HepG2 (cell line): ENCODE results near the gene FSCB. TPM values are rescaled to one million over a fixed set of nuclear protein-coding genes. Genes with fewer than 3 reads are reported as not detected.

Source experiments
- ATAC-seq: fragments of 200-7000 bp; cut with Tn5 transposase; 3 replicates; pipeline ENCODE4 v1.9.1; 2020; ENCODE audit warnings: mild to moderate bottlenecking, moderate library complexity
- BruUV-seq: library from RNA; stranded (reverse); fragments of 400-500 nt; replicated peaks from 2 replicates; lab custom pipeline; 2021; lab: Mats Ljungman, UMichigan
- CTCF ChIA-PET: fragments of 300-600 bp; formaldehyde crosslinking; extraction: SDS; loops from one replicate; lab custom pipeline; 2021; ENCODE audit warnings: low total read pairs, inconsistent platforms, low intra/inter-chr PET ratio; lab: Yijun Ruan, JAX
- POLR2A ChIA-PET: fragments of 350-600 bp; sonication (Branson Sonifier 250); formaldehyde crosslinking; loops from one replicate; lab custom pipeline; 2020; ENCODE audit warnings: antibody characterized with exemption, inconsistent platforms; lab: Yijun Ruan, JAX
- DNase-seq: peaks from one replicate; pipeline ENCODE4 v3.0.0-alpha.2; 2015; ENCODE audit warnings: low spot score
- FAIRE-seq: peaks from 3 replicates; lab custom pipeline; 2011; peaks lifted over from hg19 to GRCh38; lab: Jason Lieb, UNC
- H2AFZ ChIP-seq: one replicate; pipeline ENCODE4 v1.6.1; 2011; ENCODE audit warnings: low read length, inconsistent platforms
- H3K27ac ChIP-seq: fragments of 300-600 bp; 3 replicates; pipeline ENCODE4 v1.8.0; 2011; ENCODE audit warnings: mixed run types, mild to moderate bottlenecking, mixed read lengths, low read length, inconsistent platforms; ENCODE audit not compliant: insufficient read depth; ENCODE audit errors: extremely low read length
- H3K27me3 ChIP-seq, 2 experiments: fragments of 200-600 bp in 1 of 2; 2 replicates in 1 of 2; 3 replicates in 1 of 2; pipeline versions ENCODE4 v1.6.0 to v1.8.0; 2011; ENCODE audit warnings: low read length in 2 of 2, mild to moderate bottlenecking in 2 of 2, moderate library complexity in 2 of 2, inconsistent platforms in 1 of 2; ENCODE audit not compliant: insufficient read depth in 2 of 2, control insufficient read depth in 1 of 2
- H3K36me3 ChIP-seq, 2 experiments: fragments of 200-600 bp in 1 of 2; replicated peaks in 1 of 2; 2 replicates in 1 of 2; 3 replicates in 1 of 2; pipeline versions ENCODE4 v1.5.1 to v1.8.0; 2011; ENCODE audit warnings: low read length in 2 of 2, inconsistent platforms in 1 of 2; ENCODE audit not compliant: insufficient read depth in 2 of 2, control insufficient read depth in 1 of 2
- H3K4me1 ChIP-seq: 2 replicates; pipeline ENCODE4 v1.5.1; 2012; ENCODE audit warnings: low read length, inconsistent platforms; ENCODE audit not compliant: insufficient read depth
- H3K4me2 ChIP-seq: 2 replicates; pipeline ENCODE4 v1.6.0; 2011; ENCODE audit warnings: low read depth, low read length, inconsistent platforms
- H3K4me3 ChIP-seq, 3 experiments: fragments of 200-600 bp in 1 of 3; sonication (generic), shearing (Covaris generic) in 1 of 3; replicated peaks in 1 of 3; 2 replicates each; pipeline ENCODE4 v1.5.1; 2011 to 2016; ENCODE audit warnings: low read length in 3 of 3, inconsistent platforms in 2 of 3, low read depth in 2 of 3, mild to moderate bottlenecking in 2 of 3, control low read depth in 1 of 3, mixed read lengths in 1 of 3; ENCODE audit not compliant: insufficient read depth in 1 of 3
- H3K79me2 ChIP-seq: one replicate; pipeline ENCODE4 v1.6.1; 2011; ENCODE audit warnings: low read length, inconsistent platforms; ENCODE audit not compliant: insufficient read depth
- H3K9ac ChIP-seq: 2 replicates; pipeline ENCODE4 v1.6.0; 2011; ENCODE audit warnings: mild to moderate bottlenecking, low read depth, low read length, inconsistent platforms; ENCODE audit not compliant: insufficient read depth
- H3K9me3 ChIP-seq: 2 replicates; pipeline ENCODE4 v1.5.1; 2012; ENCODE audit warnings: mild to moderate bottlenecking, low read length
- H4K20me1 ChIP-seq: 2 replicates; pipeline ENCODE4 v1.6.0; 2011; ENCODE audit warnings: inconsistent platforms, mild to moderate bottlenecking, low read length, moderate library complexity; ENCODE audit not compliant: insufficient read depth
- ELF1 ChIP-seq: sonication (generic); formaldehyde crosslinking; IDR thresholded peaks from 2 replicates; pipeline ENCODE4 v1.4.0; 2020; ENCODE audit warnings: missing genetic modification reagents
- SMC3 ChIP-seq: IDR thresholded peaks from 2 replicates; pipeline ENCODE4 v1.6.1; 2011; ENCODE audit warnings: low read length, improper control_type of control experiment
- STAG1 ChIP-seq: sonication (generic); formaldehyde crosslinking; IDR thresholded peaks from 2 replicates; pipeline ENCODE4 v1.4.0; 2020; ENCODE audit warnings: missing genetic modification reagents
- ZBTB3 ChIP-seq: sonication (generic); formaldehyde crosslinking; IDR thresholded peaks from 2 replicates; pipeline ENCODE4 v1.4.0; 2020; ENCODE audit warnings: low read depth, mild to moderate bottlenecking, moderate library complexity, missing genetic modification reagents, borderline replicate concordance
- ZBTB42 ChIP-seq: sonication (generic); formaldehyde crosslinking; IDR thresholded peaks from 2 replicates; pipeline ENCODE4 v1.5.0; 2020; ENCODE audit warnings: mild to moderate bottlenecking, missing genetic modification reagents
- ZMYM3 ChIP-seq: sonication (generic); formaldehyde crosslinking; IDR thresholded peaks from 2 replicates; pipeline ENCODE4 v1.5.1; 2020; ENCODE audit warnings: mild to moderate bottlenecking, missing genetic modification reagents
- ZNF746 ChIP-seq: sonication (generic); formaldehyde crosslinking; IDR thresholded peaks from 2 replicates; pipeline ENCODE4 v1.8.0; 2022; ENCODE audit warnings: mild to moderate bottlenecking, missing genetic modification reagents
- ZNF772 ChIP-seq: sonication (generic); formaldehyde crosslinking; IDR thresholded peaks from 2 replicates; pipeline ENCODE4 v1.5.0; 2020; ENCODE audit warnings: mild to moderate bottlenecking, missing genetic modification reagents
- ZNF878 ChIP-seq: sonication (generic); formaldehyde crosslinking; IDR thresholded peaks from 2 replicates; pipeline ENCODE4 v1.8.1; 2023; ENCODE audit warnings: mild to moderate bottlenecking, missing genetic modification reagents, moderate library complexity
- whole genome bisulfite sequencing: methylation state at CpG from one replicate; pipeline ENCODE4 v1.1.6; 2017; ENCODE audit warnings: low lambda C conversion rate; 5-methylcytosine and 5-hydroxymethylcytosine counted together
- in situ Hi-C: cut with HindIII; loops from 2 replicates; pipeline ENCODE4 v1.10.0; 2017; ENCODE audit warnings: low pct_unique_long_range_greater_than_20kb; ENCODE audit not compliant: extremely low pct_ligation_motif_present
- intact Hi-C: fragments of 100-400 bp; cut with micrococcal nuclease; formaldehyde crosslinking; loops from one replicate; pipeline ENCODE4 v1.10.0; 2022; ENCODE audit not compliant: unreplicated experiment
- polyA plus RNA-seq, 8 experiments: library from polyadenylated mRNA; depleted of rRNA in 3 of 8; stranded (reverse) in 7 of 8; unstranded in 1 of 8; fragments of >200 nt; fragmentation: Illumina TruSeq in 4 of 8; extraction: Trizol in 4 of 8; gene quantifications; 2 replicates each; pipeline versions ENCODE4 v1.2.1 to v1.2.3, GENCODE V29; 2011 to 2016; ENCODE audit warnings: low read depth in 4 of 8, missing spikeins in 1 of 8, mixed read lengths in 1 of 8; ENCODE audit not compliant: insufficient read depth in 1 of 8
- total RNA-seq, 5 experiments: library from RNA; depleted of rRNA; stranded (reverse); fragments of >200 nt; fragmentation: Illumina TruSeq; extraction: Trizol; gene quantifications; 2 replicates each; pipeline ENCODE4 v1.2.3, GENCODE V29; 2016; ENCODE audit warnings: low read depth in 1 of 5
- TF ChIP-seq, protein P1 (sequence below): sonication (generic); formaldehyde crosslinking; IDR thresholded peaks from 2 replicates; pipeline ENCODE4 v1.5.0; 2020; ENCODE audit warnings: mild to moderate bottlenecking, missing genetic modification reagents, moderate library complexity

Gene FSCB
- total and polyA plus RNA-seq, 2 of the 13 experiments (the other 11 are each of a cell fraction or from before 2014, with no cell fraction given), result not detected

- Histone ChIP-seq H3K27me3 (0 out of 5 replicates have a peak, but pooled peaks cover 0 to 1% of the 10 kb centered on the region in 2 experiments), H3K4me1 (no peaks in the 10 kb centered on the region), H3K4me2 (no peak overlapping the region), H3K9me3 (no peaks in the 10 kb centered on the region), H3K9ac (no peak overlapping the region), H3K36me3 (no peaks in the 10 kb centered on the region), H4K20me1 (no peaks in the 10 kb centered on the region), H2AFZ (no peak overlapping the region), H3K4me3 (no peak overlapping the region), H3K79me2 (no peaks in the 10 kb centered on the region), H3K27ac (no peak overlapping the region)
- DNase-seq (no peak), FAIRE-seq (no peak), ATAC-seq (no peak)
- ChIA-PET CTCF (no interaction called here), POLR2A (no interaction called here)
- BruUV-seq, result no TSS peak
- in situ Hi-C loops, result no loop called here
- WGBS, result 0% methylated on average over 2 of the region's 2 CpGs
- intact Hi-C loops, result no loop called here
- no peak for TF ChIP-seq ZNF746
- no peak for TF ChIP-seq ZNF878 (CRISPR knock-in tag)
- no peak for TF ChIP-seq ZBTB3
- no peak for TF ChIP-seq ELF1 (CRISPR knock-in tag)
- no peak for TF ChIP-seq ZNF772 (CRISPR knock-in tag)
- TF ChIP-seq ZBTB42 (CRISPR knock-in tag), result no peak
These were observed 1.8 kb upstream of the FSCB start for GRCh38 chr14:44508834-44509233.

GRCh38 chr14:44505588-44505987 is 1.5 kb downstream of the FSCB start:
- no peaks in the 10 kb centered on the region for H3K9me3 ChIP-seq
- no peaks in the 10 kb centered on the region for H4K20me1 ChIP-seq
- intact Hi-C loops, result no loop called here
- H3K27ac ChIP-seq, result no peak overlapping the region
- H3K27me3 ChIP-seq, result 0 out of 5 replicates have a peak, but pooled peaks cover 0 to 1% of the 10 kb centered on the region in 2 experiments
- ATAC-seq, result peak; percentile 77
- ChIA-PET POLR2A (no interaction called here), CTCF (no interaction called here)
- 0% methylated on average over 1 of the region's 3 CpGs for WGBS
- no peak overlapping the region for H3K9ac ChIP-seq
- no peak overlapping the region for H3K4me3 ChIP-seq
- BruUV-seq, result no TSS peak
- no peak overlapping the region for H3K4me2 ChIP-seq
- no peaks in the 10 kb centered on the region for H3K4me1 ChIP-seq
- in situ Hi-C loops, result no loop called here
- FAIRE-seq, result no peak
- no peak for DNase-seq
- H3K79me2 ChIP-seq, result no peaks in the 10 kb centered on the region
- no peaks in the 10 kb centered on the region for H3K36me3 ChIP-seq
- TF ChIP-seq, protein P1, sequence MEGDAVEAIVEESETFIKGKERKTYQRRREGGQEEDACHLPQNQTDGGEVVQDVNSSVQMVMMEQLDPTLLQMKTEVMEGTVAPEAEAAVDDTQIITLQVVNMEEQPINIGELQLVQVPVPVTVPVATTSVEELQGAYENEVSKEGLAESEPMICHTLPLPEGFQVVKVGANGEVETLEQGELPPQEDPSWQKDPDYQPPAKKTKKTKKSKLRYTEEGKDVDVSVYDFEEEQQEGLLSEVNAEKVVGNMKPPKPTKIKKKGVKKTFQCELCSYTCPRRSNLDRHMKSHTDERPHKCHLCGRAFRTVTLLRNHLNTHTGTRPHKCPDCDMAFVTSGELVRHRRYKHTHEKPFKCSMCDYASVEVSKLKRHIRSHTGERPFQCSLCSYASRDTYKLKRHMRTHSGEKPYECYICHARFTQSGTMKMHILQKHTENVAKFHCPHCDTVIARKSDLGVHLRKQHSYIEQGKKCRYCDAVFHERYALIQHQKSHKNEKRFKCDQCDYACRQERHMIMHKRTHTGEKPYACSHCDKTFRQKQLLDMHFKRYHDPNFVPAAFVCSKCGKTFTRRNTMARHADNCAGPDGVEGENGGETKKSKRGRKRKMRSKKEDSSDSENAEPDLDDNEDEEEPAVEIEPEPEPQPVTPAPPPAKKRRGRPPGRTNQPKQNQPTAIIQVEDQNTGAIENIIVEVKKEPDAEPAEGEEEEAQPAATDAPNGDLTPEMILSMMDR (CRISPR knock-in tag), result peak; percentile 54
- TF ChIP-seq ZMYM3 (CRISPR knock-in tag), result no peak
- TF ChIP-seq ZBTB42 (CRISPR knock-in tag), result no peak
- TF ChIP-seq SMC3, result peak; percentile 26; the same call in 1 of the 2 replicates
- TF ChIP-seq STAG1 (CRISPR knock-in tag), result peak; percentile 55
- H2AFZ ChIP-seq, result no peak overlapping the region
